ENCODE results near the gene RFX2. TPM values are rescaled to one million over a fixed set of nuclear protein-coding genes. Genes with fewer than 3 reads are reported as not detected.

Gene RFX2
- total and polyA plus RNA-seq, 7 donors: 1.2 to 21.2 (median 14.3) TPM

GRCh38 chr19:6018786-6019185 lies 91.5 kb downstream of the RFX2 start:
- intact Hi-C loops (cut with DNase I): no loop called here
- Histone ChIP-seq H3K4me3 (no peak overlapping the region), H3K36me3 (peaks cover 0 to 46% (median 5%) of the 10 kb centered on the region in 4 donors), H3K9me3 (no peaks in the 10 kb centered on the region), H3K4me1 (peaks cover 0 to 7% (median 2%) of the 10 kb centered on the region in 4 donors), H3K27me3 (no peaks in the 10 kb centered on the region), H3K27ac (no peak overlapping the region)
- no peak for TF ChIP-seq POLR2A (IDR thresholded peaks at IDR 0.05)
- TF ChIP-seq, protein P1, sequence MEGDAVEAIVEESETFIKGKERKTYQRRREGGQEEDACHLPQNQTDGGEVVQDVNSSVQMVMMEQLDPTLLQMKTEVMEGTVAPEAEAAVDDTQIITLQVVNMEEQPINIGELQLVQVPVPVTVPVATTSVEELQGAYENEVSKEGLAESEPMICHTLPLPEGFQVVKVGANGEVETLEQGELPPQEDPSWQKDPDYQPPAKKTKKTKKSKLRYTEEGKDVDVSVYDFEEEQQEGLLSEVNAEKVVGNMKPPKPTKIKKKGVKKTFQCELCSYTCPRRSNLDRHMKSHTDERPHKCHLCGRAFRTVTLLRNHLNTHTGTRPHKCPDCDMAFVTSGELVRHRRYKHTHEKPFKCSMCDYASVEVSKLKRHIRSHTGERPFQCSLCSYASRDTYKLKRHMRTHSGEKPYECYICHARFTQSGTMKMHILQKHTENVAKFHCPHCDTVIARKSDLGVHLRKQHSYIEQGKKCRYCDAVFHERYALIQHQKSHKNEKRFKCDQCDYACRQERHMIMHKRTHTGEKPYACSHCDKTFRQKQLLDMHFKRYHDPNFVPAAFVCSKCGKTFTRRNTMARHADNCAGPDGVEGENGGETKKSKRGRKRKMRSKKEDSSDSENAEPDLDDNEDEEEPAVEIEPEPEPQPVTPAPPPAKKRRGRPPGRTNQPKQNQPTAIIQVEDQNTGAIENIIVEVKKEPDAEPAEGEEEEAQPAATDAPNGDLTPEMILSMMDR (IDR thresholded peaks at IDR 0.05): no peak
- TF ChIP-seq POLR2AphosphoS5 (IDR thresholded peaks at IDR 0.05): no peak
- peak; percentile 57 for DNase-seq
- WGBS, 2 donors: 80 to 90% methylated on average over 10 of the region's 10 CpGs

GRCh38 chr19:6017576-6017975 lies 92.7 kb downstream of the RFX2 start:
- no peak overlapping the region for H3K27ac ChIP-seq
- no peak overlapping the region for H3K4me3 ChIP-seq
- DNase-seq: peak; percentile 55
- H3K27me3 ChIP-seq: no peaks in the 10 kb centered on the region
- peaks cover 0 to 45% (median 5%) of the 10 kb centered on the region in 4 donors for H3K36me3 ChIP-seq
- no peaks in the 10 kb centered on the region for H3K9me3 ChIP-seq
- H3K4me1 ChIP-seq: peaks cover 0 to 6% (median 2%) of the 10 kb centered on the region in 4 donors
- 88 to 90% methylated on average over 11 of the region's 11 CpGs for WGBS, 2 donors
- intact Hi-C loops (cut with DNase I): no loop called here
- TF ChIP-seq, protein P1 (IDR thresholded peaks at IDR 0.05): no peak
- TF ChIP-seq EP300 (IDR thresholded peaks at IDR 0.05) (no peak), POLR2AphosphoS5 (IDR thresholded peaks at IDR 0.05) (no peak), POLR2A (IDR thresholded peaks at IDR 0.05) (no peak)

DNA sequence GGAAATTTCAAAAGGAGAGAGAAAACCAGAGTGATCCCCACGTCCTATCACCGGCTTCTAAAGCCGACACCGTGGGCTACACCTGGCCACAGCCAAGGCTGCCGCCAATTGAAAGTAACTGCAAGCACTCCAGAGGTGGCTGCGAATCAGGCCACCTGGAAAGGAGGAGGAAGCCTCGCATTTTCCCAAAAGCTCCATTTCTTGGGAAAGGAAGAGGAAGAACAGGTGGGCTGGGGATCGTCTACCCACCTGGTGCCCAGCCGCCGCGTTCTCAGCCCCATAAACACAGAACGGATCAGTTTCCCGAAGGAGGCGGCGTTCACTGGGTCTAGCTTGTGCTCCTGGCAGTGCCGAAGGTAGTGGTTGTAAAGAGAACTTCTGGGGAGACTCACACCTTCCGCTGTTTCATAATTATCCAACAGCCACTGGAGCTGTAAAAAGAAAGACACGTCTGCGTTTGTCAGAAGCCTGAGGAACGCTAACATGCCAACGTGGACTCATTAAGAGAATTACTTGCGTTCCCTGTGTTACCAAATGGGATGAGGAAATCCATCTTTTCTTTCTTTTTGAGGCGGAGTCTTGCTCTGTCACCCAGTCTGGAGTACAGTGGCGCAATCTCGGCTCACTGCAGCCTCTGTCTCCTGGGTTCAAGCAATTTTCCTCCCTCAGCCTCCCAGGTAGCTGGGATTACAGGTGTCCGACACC lies 94.3 kb downstream of the RFX2 start:
- H3K4me1 ChIP-seq: no peaks in the 10 kb centered on the region
- H3K9me3 ChIP-seq: no peaks in the 10 kb centered on the region
- H3K27ac ChIP-seq: no peak overlapping the region
- TF ChIP-seq POLR2AphosphoS5 (IDR thresholded peaks at IDR 0.05) (no peak), EP300 (IDR thresholded peaks at IDR 0.05) (no peak), POLR2A (IDR thresholded peaks at IDR 0.05) (no peak)
- DNase-seq: peak; percentile 19
- no peak overlapping the region for H3K4me3 ChIP-seq
- no peaks in the 10 kb centered on the region for H3K27me3 ChIP-seq
- 96% methylated on average over 26 of the region's 26 CpGs for WGBS, 2 donors
- intact Hi-C loops (cut with DNase I): no loop called here
- peaks cover 0 to 61% (median 8%) of the 10 kb centered on the region in 4 donors for H3K36me3 ChIP-seq

DNA sequence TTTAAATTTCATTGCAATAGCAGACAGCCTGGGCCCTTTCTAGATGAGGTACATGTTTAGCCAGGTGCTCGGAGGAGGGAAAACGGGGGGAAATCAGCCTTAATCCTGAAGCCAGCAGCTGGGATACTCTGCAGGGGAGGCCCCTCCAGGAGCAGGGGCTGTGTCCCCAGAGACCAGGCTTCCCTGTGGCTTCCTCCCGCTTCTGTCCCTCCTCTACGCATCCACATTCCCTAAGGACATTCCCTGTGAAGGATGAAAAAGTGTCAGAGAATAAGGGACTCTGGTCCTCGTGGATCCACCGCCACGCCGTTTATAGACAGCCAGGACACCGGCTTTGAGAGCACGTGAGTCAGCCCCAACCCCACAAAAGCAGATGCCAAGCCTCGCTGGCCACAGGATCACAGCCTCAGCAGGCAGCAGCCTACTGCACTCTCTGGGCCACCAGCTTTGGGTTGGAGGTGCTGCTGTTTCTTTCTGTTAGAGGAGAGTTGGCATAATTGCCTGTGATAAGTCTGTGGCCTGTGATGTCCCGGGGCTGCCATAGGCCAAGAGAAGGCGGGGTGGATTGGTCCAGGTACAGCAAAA lies 95.7 kb downstream of the RFX2 start:
- WGBS, 2 donors: 88 to 94% methylated on average over 13 of the region's 13 CpGs

GRCh38 chr19:6012426-6013170 lies 97.7 kb downstream of the RFX2 start:
- peaks cover under 1 to 76% (median 18%) of the 10 kb centered on the region in 4 donors for H3K36me3 ChIP-seq

More for the DNA sequence above, 95.7 kb downstream of the RFX2 start:
- Histone ChIP-seq H3K27me3 (no peaks in the 10 kb centered on the region), H3K4me3 (no peak overlapping the region), H3K36me3 (peaks cover 0 to 62% (median 12%) of the 10 kb centered on the region in 4 donors), H3K9me3 (no peaks in the 10 kb centered on the region), H3K4me1 (no peaks in the 10 kb centered on the region), H3K27ac (no peak overlapping the region)
- intact Hi-C loops (cut with DNase I): no loop called here
- DNase-seq: peak; percentile 26
- TF ChIP-seq POLR2AphosphoS5 (IDR thresholded peaks at IDR 0.05): no peak

More at GRCh38 chr19:6012426-6013170, 97.7 kb downstream of the RFX2 start:
- peak; percentile 55 for DNase-seq
- Histone ChIP-seq H3K4me3 (no peak overlapping the region), H3K27ac (no peak overlapping the region), H3K9me3 (no peaks in the 10 kb centered on the region), H3K4me1 (no peaks in the 10 kb centered on the region), H3K27me3 (no peaks in the 10 kb centered on the region)
- WGBS, 2 donors: 93% methylated on average over 18 of the region's 18 CpGs
- TF ChIP-seq POLR2AphosphoS5 (IDR thresholded peaks at IDR 0.05): no peak
- TF ChIP-seq, protein P1 (IDR thresholded peaks at IDR 0.05): no peak
- no peak for TF ChIP-seq EP300 (IDR thresholded peaks at IDR 0.05)
- TF ChIP-seq POLR2A (IDR thresholded peaks at IDR 0.05): no peak
- intact Hi-C loops (cut with DNase I): no loop called here
